K562 (cell line): ENCODE results near the gene SPSB1. TPM values are rescaled to one million over a fixed set of nuclear protein-coding genes. Genes with fewer than 3 reads are reported as not detected.

Experiments used
- ATAC-seq: fragments of 200-7000 bp; cut with Tn5 transposase; 3 replicates; pipeline ENCODE4 v1.9.1; 2020; ENCODE audit warnings: moderate library complexity
- BruUV-seq: library from RNA; stranded (reverse); fragments of 400-500 nt; replicated peaks from 2 replicates; lab custom pipeline; 2021; lab: Mats Ljungman, UMichigan
- CTCF ChIA-PET: fragments of 300-600 bp; formaldehyde crosslinking; extraction: SDS; loops from one replicate; lab custom pipeline; 2021; ENCODE audit warnings: low intra/inter-chr PET ratio; lab: Yijun Ruan, JAX
- POLR2A ChIA-PET: fragments of 300-600, 350-650 bp; sonication (Branson Sonifier 250); formaldehyde crosslinking; extraction: SDS; loops from one replicate; lab custom pipeline; 2021; ENCODE audit warnings: antibody characterized with exemption, inconsistent platforms; lab: Yijun Ruan, JAX
- DNase-seq, 4 experiments: peaks; one replicate each; pipeline versions ENCODE4 v3.0.0 to v3.0.0-alpha.2; 2011 to 2018; ENCODE audit warnings: low spot score in 3 of 4, mixed read lengths in 3 of 4; ENCODE audit errors: extremely low read depth in 1 of 4
- FAIRE-seq: peaks from 2 replicates; lab custom pipeline; 2011; peaks lifted over from hg19 to GRCh38; lab: Jason Lieb, UNC
- H2AFZ ChIP-seq: 2 replicates; pipeline ENCODE4 v1.6.0; 2011; ENCODE audit warnings: low read depth, low read length, control low read depth, inconsistent platforms
- H3K27ac ChIP-seq: fragments of 200-600 bp; 3 replicates; pipeline ENCODE4 v1.8.0; 2011; ENCODE audit warnings: low read depth, mild to moderate bottlenecking, control low read depth, inconsistent platforms, low read length, moderate library complexity, mixed read lengths; ENCODE audit errors: extremely low read depth
- H3K27me3 ChIP-seq, 2 experiments: fragments of 300-600 bp in 1 of 2; 2 replicates in 1 of 2; 3 replicates in 1 of 2; pipeline versions ENCODE4 v1.6.0 to v1.8.0; 2011; ENCODE audit warnings: inconsistent platforms in 2 of 2, low read length in 2 of 2, mild to moderate bottlenecking in 1 of 2, mixed read lengths in 1 of 2, moderate library complexity in 1 of 2; ENCODE audit not compliant: control insufficient read depth in 2 of 2, insufficient read depth in 2 of 2
- H3K36me3 ChIP-seq: fragments of 300-600 bp; 3 replicates; pipeline ENCODE4 v1.8.0; 2011; ENCODE audit warnings: mild to moderate bottlenecking, low read length, inconsistent platforms; ENCODE audit not compliant: control insufficient read depth, insufficient read depth
- H3K4me1 ChIP-seq, 2 experiments: fragments of 200-600 bp in 1 of 2; replicated peaks in 1 of 2; 2 replicates in 1 of 2; 3 replicates in 1 of 2; pipeline versions ENCODE4 v1.5.1 to v1.8.0; 2011; ENCODE audit warnings: inconsistent platforms in 2 of 2, low read length in 2 of 2, mild to moderate bottlenecking in 1 of 2, mixed read lengths in 1 of 2, moderate library complexity in 1 of 2; ENCODE audit not compliant: control insufficient read depth in 2 of 2, insufficient read depth in 2 of 2
- H3K4me2 ChIP-seq: 2 replicates; pipeline ENCODE4 v1.6.1; 2011; ENCODE audit warnings: low read length, control low read depth, inconsistent platforms, mixed read lengths; ENCODE audit not compliant: insufficient read depth
- H3K4me3 ChIP-seq: fragments of 200-600 bp; sonication (generic), shearing (Covaris generic); 2 replicates; pipeline ENCODE4 v1.5.1; 2016; ENCODE audit warnings: control low read depth, inconsistent platforms
- H3K79me2 ChIP-seq: fragments of 200-600 bp; 3 replicates; pipeline ENCODE4 v1.8.0; 2011; ENCODE audit warnings: low read length, inconsistent platforms; ENCODE audit not compliant: control insufficient read depth, insufficient read depth
- H3K9ac ChIP-seq, 2 experiments: 2 replicates each; pipeline versions ENCODE4 v1.6.0 to v1.6.1; 2011; ENCODE audit warnings: low read depth in 2 of 2, low read length in 2 of 2, control low read depth in 1 of 2, inconsistent platforms in 1 of 2, mild to moderate bottlenecking in 1 of 2, mixed read lengths in 1 of 2; ENCODE audit not compliant: insufficient read depth in 1 of 2
- H3K9me1 ChIP-seq: one replicate; pipeline ENCODE4 v1.6.0; 2011; ENCODE audit warnings: inconsistent platforms, mild to moderate bottlenecking, low read length, moderate library complexity; ENCODE audit not compliant: control insufficient read depth, insufficient read depth
- H3K9me3 ChIP-seq: replicated peaks from 2 replicates; pipeline ENCODE4 v1.5.1; 2011; ENCODE audit warnings: low read depth, low read length, inconsistent platforms; ENCODE audit not compliant: control insufficient read depth, insufficient read depth
- H4K20me1 ChIP-seq: replicated peaks from 2 replicates; pipeline ENCODE4 v1.6.1; 2011; ENCODE audit warnings: low read length, inconsistent platforms, mixed read lengths; ENCODE audit not compliant: control insufficient read depth, insufficient read depth
- CBX1 ChIP-seq: sonication (generic); IDR thresholded peaks from 2 replicates; pipeline ENCODE4 v1.6.1; 2016; ENCODE audit warnings: antibody characterized with exemption, low read depth, mild to moderate bottlenecking
- NFE2 ChIP-seq: IDR thresholded peaks from 2 replicates; pipeline ENCODE4 v1.6.1; 2014; ENCODE audit warnings: antibody characterized with exemption, low read depth
- SIRT6 ChIP-seq: IDR thresholded peaks from one replicate; pipeline ENCODE4 v1.6.1; 2012; ENCODE audit warnings: low read depth, mild to moderate bottlenecking, control low read depth, inconsistent platforms, low read length, moderate library complexity
- ZNF76 ChIP-seq: fragments of 250-450 bp; sonication (Bioruptor Pico); IDR thresholded peaks from 2 replicates; pipeline ENCODE4 v1.4.0; 2020; ENCODE audit warnings: mild to moderate bottlenecking, moderate library complexity, borderline replicate concordance
- WGBS: fragments of 100-300 bp; shearing (Covaris generic); methylation state at CpG from one replicate; pipeline ENCODE4 v1.1.6; 2016; ENCODE audit warnings: low coverage, mixed read lengths; ENCODE audit not compliant: insufficient coverage; ENCODE audit errors: missing lambda C conversion rate; 5-methylcytosine and 5-hydroxymethylcytosine counted together
- in situ Hi-C: fragments of 300-500 bp; cut with MboI; formaldehyde crosslinking; loops from 4 replicates; pipeline ENCODE4 v1.15.0; 2018; ENCODE audit warnings: inconsistent platforms, mixed read lengths
- intact Hi-C: fragments of 100-400 bp; cut with micrococcal nuclease; formaldehyde crosslinking; loops from 2 replicates; pipeline ENCODE4 v1.14.2; 2022
- polyA plus RNA-seq, 8 experiments: library from polyadenylated mRNA; depleted of rRNA in 4 of 8; stranded (reverse) in 5 of 8; unstranded in 3 of 8; fragments of >200 nt; fragmentation: Nextera tagmentation in 2 of 8; fragmentation: Illumina TruSeq in 1 of 8; extraction: Ambion mirVana in 2 of 8; extraction: Trizol in 1 of 8; gene quantifications; 2 replicates each; pipeline versions ENCODE4 v1.2.1 to v1.2.3, GENCODE V29; 2011 to 2014; ENCODE audit warnings: inconsistent platforms in 1 of 8, missing spikeins in 1 of 8
- total RNA-seq, 7 experiments: library from RNA; depleted of rRNA in 6 of 7; stranded (reverse); fragments of >200 nt in 6 of 7; fragmentation: Illumina TruSeq in 2 of 7; extraction: Trizol in 2 of 7; gene quantifications; 2 replicates each; pipeline versions ENCODE4 v1.2.1 to v1.2.3, GENCODE V29; 2011 to 2021; ENCODE audit warnings: low replicate concordance in 1 of 7
- TF ChIP-seq, protein P1 (sequence below): fragments of 450-650 bp; IDR thresholded peaks from 2 replicates; pipeline ENCODE4 v1.6.1; 2016; ENCODE audit warnings: mild to moderate bottlenecking, moderate library complexity

SPSB1 gene
- total and polyA plus RNA-seq, 9 of the 15 experiments (the other 6 are each of a cell fraction or from before 2014, with no cell fraction given), result 0.06 to 0.35 (median 0.14) TPM; not detected in 6

DNA sequence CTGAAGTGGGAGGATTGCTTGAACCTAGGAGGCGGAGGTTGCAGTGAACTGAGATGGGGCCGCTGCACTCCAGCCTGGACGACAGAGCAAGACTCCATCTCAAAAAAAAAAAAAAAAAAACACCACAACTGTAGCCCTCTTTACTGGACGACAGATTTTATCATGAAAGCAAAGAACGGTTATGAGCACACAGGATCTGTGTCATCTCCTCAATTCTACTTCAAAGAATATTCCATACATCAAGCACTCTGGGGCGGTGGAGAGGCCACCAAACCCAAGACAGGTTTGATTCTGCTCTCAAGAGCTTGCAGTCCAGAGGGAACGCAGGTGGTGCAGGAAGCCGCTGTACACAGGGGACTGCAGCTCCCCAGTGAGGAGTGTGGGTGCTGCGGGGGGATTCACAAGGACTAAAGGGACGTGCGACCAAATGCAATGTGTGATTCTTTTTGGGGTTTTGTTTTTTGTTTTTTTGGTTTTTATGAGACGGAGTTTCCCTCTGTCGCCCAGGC is 110.1 kb downstream of the SPSB1 start:
- Histone ChIP-seq H3K27me3 (peaks cover 57 to 81% of the 10 kb centered on the region in 2 experiments), H3K4me1 (peaks cover 0 to 6% of the 10 kb centered on the region in 2 experiments; a peak in 1 of 5 replicates), H3K9me1 (no peaks in the 10 kb centered on the region), H4K20me1 (peaks cover 5% of the 10 kb centered on the region; the same call in 1 of the 2 replicates), H3K9ac (no peak overlapping the region), H3K36me3 (no peaks in the 10 kb centered on the region), H3K4me3 (no peak overlapping the region), H2AFZ (no peak overlapping the region), H3K79me2 (no peaks in the 10 kb centered on the region), H3K4me2 (no peak overlapping the region), H3K27ac (no peak overlapping the region), H3K9me3 (no peaks in the 10 kb centered on the region)
- TF ChIP-seq SIRT6 (no peak), CBX1 (no peak), ZNF76 (CRISPR knock-in tag) (no peak), NFE2 (no peak)
- TF ChIP-seq, protein P1, sequence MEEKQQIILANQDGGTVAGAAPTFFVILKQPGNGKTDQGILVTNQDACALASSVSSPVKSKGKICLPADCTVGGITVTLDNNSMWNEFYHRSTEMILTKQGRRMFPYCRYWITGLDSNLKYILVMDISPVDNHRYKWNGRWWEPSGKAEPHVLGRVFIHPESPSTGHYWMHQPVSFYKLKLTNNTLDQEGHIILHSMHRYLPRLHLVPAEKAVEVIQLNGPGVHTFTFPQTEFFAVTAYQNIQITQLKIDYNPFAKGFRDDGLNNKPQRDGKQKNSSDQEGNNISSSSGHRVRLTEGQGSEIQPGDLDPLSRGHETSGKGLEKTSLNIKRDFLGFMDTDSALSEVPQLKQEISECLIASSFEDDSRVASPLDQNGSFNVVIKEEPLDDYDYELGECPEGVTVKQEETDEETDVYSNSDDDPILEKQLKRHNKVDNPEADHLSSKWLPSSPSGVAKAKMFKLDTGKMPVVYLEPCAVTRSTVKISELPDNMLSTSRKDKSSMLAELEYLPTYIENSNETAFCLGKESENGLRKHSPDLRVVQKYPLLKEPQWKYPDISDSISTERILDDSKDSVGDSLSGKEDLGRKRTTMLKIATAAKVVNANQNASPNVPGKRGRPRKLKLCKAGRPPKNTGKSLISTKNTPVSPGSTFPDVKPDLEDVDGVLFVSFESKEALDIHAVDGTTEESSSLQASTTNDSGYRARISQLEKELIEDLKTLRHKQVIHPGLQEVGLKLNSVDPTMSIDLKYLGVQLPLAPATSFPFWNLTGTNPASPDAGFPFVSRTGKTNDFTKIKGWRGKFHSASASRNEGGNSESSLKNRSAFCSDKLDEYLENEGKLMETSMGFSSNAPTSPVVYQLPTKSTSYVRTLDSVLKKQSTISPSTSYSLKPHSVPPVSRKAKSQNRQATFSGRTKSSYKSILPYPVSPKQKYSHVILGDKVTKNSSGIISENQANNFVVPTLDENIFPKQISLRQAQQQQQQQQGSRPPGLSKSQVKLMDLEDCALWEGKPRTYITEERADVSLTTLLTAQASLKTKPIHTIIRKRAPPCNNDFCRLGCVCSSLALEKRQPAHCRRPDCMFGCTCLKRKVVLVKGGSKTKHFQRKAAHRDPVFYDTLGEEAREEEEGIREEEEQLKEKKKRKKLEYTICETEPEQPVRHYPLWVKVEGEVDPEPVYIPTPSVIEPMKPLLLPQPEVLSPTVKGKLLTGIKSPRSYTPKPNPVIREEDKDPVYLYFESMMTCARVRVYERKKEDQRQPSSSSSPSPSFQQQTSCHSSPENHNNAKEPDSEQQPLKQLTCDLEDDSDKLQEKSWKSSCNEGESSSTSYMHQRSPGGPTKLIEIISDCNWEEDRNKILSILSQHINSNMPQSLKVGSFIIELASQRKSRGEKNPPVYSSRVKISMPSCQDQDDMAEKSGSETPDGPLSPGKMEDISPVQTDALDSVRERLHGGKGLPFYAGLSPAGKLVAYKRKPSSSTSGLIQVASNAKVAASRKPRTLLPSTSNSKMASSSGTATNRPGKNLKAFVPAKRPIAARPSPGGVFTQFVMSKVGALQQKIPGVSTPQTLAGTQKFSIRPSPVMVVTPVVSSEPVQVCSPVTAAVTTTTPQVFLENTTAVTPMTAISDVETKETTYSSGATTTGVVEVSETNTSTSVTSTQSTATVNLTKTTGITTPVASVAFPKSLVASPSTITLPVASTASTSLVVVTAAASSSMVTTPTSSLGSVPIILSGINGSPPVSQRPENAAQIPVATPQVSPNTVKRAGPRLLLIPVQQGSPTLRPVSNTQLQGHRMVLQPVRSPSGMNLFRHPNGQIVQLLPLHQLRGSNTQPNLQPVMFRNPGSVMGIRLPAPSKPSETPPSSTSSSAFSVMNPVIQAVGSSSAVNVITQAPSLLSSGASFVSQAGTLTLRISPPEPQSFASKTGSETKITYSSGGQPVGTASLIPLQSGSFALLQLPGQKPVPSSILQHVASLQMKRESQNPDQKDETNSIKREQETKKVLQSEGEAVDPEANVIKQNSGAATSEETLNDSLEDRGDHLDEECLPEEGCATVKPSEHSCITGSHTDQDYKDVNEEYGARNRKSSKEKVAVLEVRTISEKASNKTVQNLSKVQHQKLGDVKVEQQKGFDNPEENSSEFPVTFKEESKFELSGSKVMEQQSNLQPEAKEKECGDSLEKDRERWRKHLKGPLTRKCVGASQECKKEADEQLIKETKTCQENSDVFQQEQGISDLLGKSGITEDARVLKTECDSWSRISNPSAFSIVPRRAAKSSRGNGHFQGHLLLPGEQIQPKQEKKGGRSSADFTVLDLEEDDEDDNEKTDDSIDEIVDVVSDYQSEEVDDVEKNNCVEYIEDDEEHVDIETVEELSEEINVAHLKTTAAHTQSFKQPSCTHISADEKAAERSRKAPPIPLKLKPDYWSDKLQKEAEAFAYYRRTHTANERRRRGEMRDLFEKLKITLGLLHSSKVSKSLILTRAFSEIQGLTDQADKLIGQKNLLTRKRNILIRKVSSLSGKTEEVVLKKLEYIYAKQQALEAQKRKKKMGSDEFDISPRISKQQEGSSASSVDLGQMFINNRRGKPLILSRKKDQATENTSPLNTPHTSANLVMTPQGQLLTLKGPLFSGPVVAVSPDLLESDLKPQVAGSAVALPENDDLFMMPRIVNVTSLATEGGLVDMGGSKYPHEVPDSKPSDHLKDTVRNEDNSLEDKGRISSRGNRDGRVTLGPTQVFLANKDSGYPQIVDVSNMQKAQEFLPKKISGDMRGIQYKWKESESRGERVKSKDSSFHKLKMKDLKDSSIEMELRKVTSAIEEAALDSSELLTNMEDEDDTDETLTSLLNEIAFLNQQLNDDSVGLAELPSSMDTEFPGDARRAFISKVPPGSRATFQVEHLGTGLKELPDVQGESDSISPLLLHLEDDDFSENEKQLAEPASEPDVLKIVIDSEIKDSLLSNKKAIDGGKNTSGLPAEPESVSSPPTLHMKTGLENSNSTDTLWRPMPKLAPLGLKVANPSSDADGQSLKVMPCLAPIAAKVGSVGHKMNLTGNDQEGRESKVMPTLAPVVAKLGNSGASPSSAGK, result no peak
- ChIA-PET POLR2A (no interaction called here), CTCF (no interaction called here)
- in situ Hi-C loops (no loop called here), intact Hi-C loops (no loop called here)
- ATAC-seq, result no peak
- no peak for DNase-seq
- FAIRE-seq, result no peak
- no TSS peak for BruUV-seq
- 1% methylated on average over 13 of the region's 13 CpGs for WGBS
